Testis (tissue), 2 donors: ENCODE data around the gene ZC3H4.

ENCODE experiments used
- CTCF ChIP-seq, 3 experiments: fragments of 450-650 bp in 2 of 3; fragments of 200-600 bp in 1 of 3; sonication (generic) in 1 of 3; IDR thresholded peaks; one replicate each; pipeline ENCODE4 v1.5.1; 2016 to 2019; ENCODE audit warnings: antibody characterized with exemption in 3 of 3, mild to moderate bottlenecking in 2 of 3, moderate library complexity in 1 of 3
- POLR2A ChIP-seq: fragments of 450-650 bp; IDR thresholded peaks from one replicate; pipeline ENCODE4 v1.6.1; 2017; ENCODE audit warnings: antibody characterized with exemption, mild to moderate bottlenecking, moderate library complexity

- no peak for TF ChIP-seq CTCF (IDR thresholded peaks at IDR 0.05)
- no peak for TF ChIP-seq POLR2A
These were observed 38.1 kb upstream of the ZC3H4 start for GRCh38 chr19:47151627-47152026.
